GM12878 (cell line): ENCODE data around the gene LILRB5. TPM values are rescaled to one million over a fixed set of nuclear protein-coding genes. Genes with fewer than 3 reads are reported as not detected.
"Not testable (repeated sequence)": the region's sequence is repeated elsewhere in the genome, so short reads cannot be mapped to it uniquely, and the experiment has no call there.

ENCODE experiments used
- ATAC-seq: fragments of 200-7000 bp; cut with Tn5 transposase; 3 replicates; pipeline ENCODE4 v1.9.1; 2020; ENCODE audit warnings: mild to moderate bottlenecking, moderate library complexity
- BruUV-seq: library from RNA; stranded (reverse); fragments of 400-500 nt; replicated peaks from 2 replicates; lab custom pipeline; 2021; lab: Mats Ljungman, UMichigan
- CTCF ChIA-PET: fragments of 300-600 bp; sonication (Branson Sonifier 250); formaldehyde crosslinking; extraction: SDS; loops from one replicate; lab custom pipeline; 2021; ENCODE audit warnings: inconsistent platforms; lab: Yijun Ruan, JAX
- POLR2A ChIA-PET: fragments of 350-600 bp; formaldehyde crosslinking; extraction: SDS; loops from one replicate; lab custom pipeline; 2021; ENCODE audit warnings: inconsistent platforms; lab: Charles Lee
- RAD21 ChIA-PET: fragments of 300-600 bp; sonication (Branson Sonifier 250); formaldehyde crosslinking; loops from one replicate; lab custom pipeline; 2023; ENCODE audit warnings: antibody characterized with exemption; ENCODE audit not compliant: unreplicated experiment; lab: Charles Lee
- SMC1A ChIA-PET: fragments of 300-600 bp; sonication (Branson Sonifier 250); formaldehyde crosslinking; loops from one replicate; lab custom pipeline; 2023; ENCODE audit not compliant: unreplicated experiment, uncharacterized antibody; lab: Charles Lee
- DNase-seq: peaks from one replicate; pipeline ENCODE4 v3.0.0-alpha.2; 2011; ENCODE audit warnings: low read depth, low spot score
- FAIRE-seq: peaks from 3 replicates; lab custom pipeline; 2011; peaks lifted over from hg19 to GRCh38; lab: Jason Lieb, UNC
- H2AFZ ChIP-seq: 2 replicates; pipeline ENCODE4 v1.6.0; 2011; ENCODE audit warnings: low read depth, low read length, control low read depth; ENCODE audit not compliant: control insufficient read depth
- H3K27ac ChIP-seq: 2 replicates; pipeline ENCODE4 v1.5.1; 2011; ENCODE audit warnings: control low read depth; ENCODE audit not compliant: control insufficient read depth, insufficient read depth
- H3K27me3 ChIP-seq, 2 experiments: replicated peaks in 1 of 2; 2 replicates each; pipeline versions ENCODE4 v1.6.0 to v1.6.1; 2011; ENCODE audit warnings: low read length in 1 of 2; ENCODE audit not compliant: control insufficient read depth in 2 of 2, insufficient read depth in 2 of 2
- H3K36me3 ChIP-seq, 2 experiments: 2 replicates each; pipeline ENCODE4 v1.5.1; 2011; ENCODE audit warnings: low read length in 1 of 2; ENCODE audit not compliant: control insufficient read depth in 2 of 2, insufficient read depth in 2 of 2
- H3K4me1 ChIP-seq: 2 replicates; pipeline ENCODE4 v1.6.1; 2011; ENCODE audit warnings: mild to moderate bottlenecking, low read length, moderate library complexity, mixed read lengths; ENCODE audit not compliant: control insufficient read depth, insufficient read depth
- H3K4me2 ChIP-seq: 2 replicates; pipeline ENCODE4 v1.6.0; 2011; ENCODE audit warnings: control low read depth; ENCODE audit not compliant: control insufficient read depth, insufficient read depth
- H3K4me3 ChIP-seq: fragments of 200-600 bp; sonication (generic); 2 replicates; pipeline ENCODE4 v1.5.1; 2016
- H3K79me2 ChIP-seq: 2 replicates; pipeline ENCODE4 v1.6.0; 2011; ENCODE audit warnings: low read length; ENCODE audit not compliant: control insufficient read depth, insufficient read depth
- H3K9ac ChIP-seq: 2 replicates; pipeline ENCODE4 v1.8.0; 2011; ENCODE audit warnings: low read length, control low read depth, mixed read lengths; ENCODE audit not compliant: control insufficient read depth, insufficient read depth
- H3K9me3 ChIP-seq: replicated peaks from 3 replicates; pipeline ENCODE4 v1.5.1; 2011; ENCODE audit warnings: mild to moderate bottlenecking, low read length; ENCODE audit not compliant: control insufficient read depth, insufficient read depth
- H4K20me1 ChIP-seq: 2 replicates; pipeline ENCODE4 v1.6.0; 2011; ENCODE audit not compliant: control insufficient read depth, insufficient read depth
- WGBS: methylation state at CpG from one replicate; pipeline ENCODE4 v1.1.6; 2016; ENCODE audit warnings: low lambda C conversion rate; ENCODE audit not compliant: insufficient replicate concordance, insufficient coverage; ENCODE audit errors: missing lambda C conversion rate; 5-methylcytosine and 5-hydroxymethylcytosine counted together
- in situ Hi-C: fragments of 300-500 bp; cut with MboI; formaldehyde crosslinking; loops from 9 replicates; pipeline ENCODE4 v1.14.3; 2018; ENCODE audit warnings: mixed read lengths
- intact Hi-C: fragments of 100-400 bp; cut with micrococcal nuclease; formaldehyde crosslinking; loops from one replicate; pipeline ENCODE4 v1.14.2; 2022; ENCODE audit not compliant: unreplicated experiment
- polyA plus RNA-seq, 11 experiments: library from polyadenylated mRNA; depleted of rRNA in 4 of 11; unstranded in 6 of 11; stranded (reverse) in 5 of 11; fragments of >200 nt; fragmentation: Nextera tagmentation in 4 of 11; fragmentation: Illumina TruSeq in 1 of 11; extraction: Ambion mirVana in 4 of 11; extraction: Trizol in 1 of 11; gene quantifications; 1 replicate in 1 of 11; 2 replicates in 10 of 11; pipeline versions ENCODE4 v1.2.1 to v1.2.3, GENCODE V29; 2011 to 2016; ENCODE audit warnings: inconsistent platforms in 2 of 11, missing spikeins in 2 of 11, low read depth in 1 of 11
- total RNA-seq, 4 experiments: library from RNA; depleted of rRNA in 3 of 4; stranded (reverse); fragments of >200 nt in 3 of 4; fragmentation: Illumina TruSeq in 1 of 4; extraction: Trizol in 1 of 4; gene quantifications; 2 replicates each; pipeline versions ENCODE4 v1.2.1 to v1.2.3, GENCODE V29; 2013 to 2021

Gene LILRB5
- total and polyA plus RNA-seq, 10 of the 15 experiments (the other 5 are each of a cell fraction or from before 2014, with no cell fraction given): 0.01 to 0.13 TPM; not detected in 8

DNA sequence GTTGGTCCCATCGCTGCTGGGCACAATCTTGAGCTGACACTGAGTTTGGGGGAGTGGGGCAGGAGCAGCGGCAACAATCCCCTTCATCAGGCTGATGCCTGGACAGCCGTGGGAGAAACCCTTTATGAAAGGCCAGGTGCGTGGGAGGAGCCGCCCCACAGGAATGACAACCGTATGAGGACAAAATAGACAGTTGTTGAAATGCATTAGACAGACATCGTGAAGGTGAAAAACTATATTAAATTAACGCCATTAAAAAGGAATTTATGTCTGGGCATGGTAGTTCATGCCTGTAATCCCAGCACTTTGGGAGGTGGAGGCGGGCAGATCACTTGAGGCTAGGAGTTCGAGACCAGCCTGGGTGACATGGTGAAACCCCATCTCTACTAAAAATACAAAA, 32.5 kb downstream of the LILRB5 start:
- FAIRE-seq, H3K4me2 ChIP-seq, H3K4me3 ChIP-seq, DNase-seq, in situ Hi-C loops, intact Hi-C loops, H3K9me3 ChIP-seq, H3K36me3 ChIP-seq, H2AFZ ChIP-seq, RAD21 ChIA-PET, POLR2A ChIA-PET, H3K4me1 ChIP-seq, BruUV-seq, ATAC-seq, H3K27ac ChIP-seq, H3K9ac ChIP-seq, H3K27me3 ChIP-seq, H4K20me1 ChIP-seq, H3K79me2 ChIP-seq: not testable (repeated sequence)
- WGBS: 64% methylated on average over 10 of the region's 10 CpGs
- SMC1A ChIA-PET: interaction anchor here (1.1 to 1.2 kb wide), 2 partner anchors 10 to 23 kb away, joined by 4 read pairs; no protein-coding TSS in a partner anchor
- CTCF ChIA-PET: interaction anchor here (0.9 to 1.4 kb wide), 4 partner anchors 11 to 55 kb away, joined by 3 to 5 read pairs (median 4); partner anchors contain the start of gene MBOAT7

GRCh38 chr19:54223937-54224281, 33.2 kb downstream of the LILRB5 start:
- POLR2A ChIA-PET, H3K27me3 ChIP-seq, FAIRE-seq, H3K4me1 ChIP-seq, intact Hi-C loops, H2AFZ ChIP-seq, H3K27ac ChIP-seq, DNase-seq, H3K36me3 ChIP-seq, RAD21 ChIA-PET, H3K9me3 ChIP-seq, H3K4me2 ChIP-seq, H3K9ac ChIP-seq, ATAC-seq, in situ Hi-C loops, BruUV-seq, H4K20me1 ChIP-seq, H3K4me3 ChIP-seq, H3K79me2 ChIP-seq: not testable (repeated sequence)
- CTCF ChIA-PET: interaction anchor here (0.9 kb wide), 1 partner anchor 8 kb away, joined by 3 read pairs; no protein-coding TSS in a partner anchor
- WGBS: 28% methylated on average over 5 of the region's 5 CpGs
- SMC1A ChIA-PET: interaction anchor here (0.6 kb wide), 1 partner anchor 24 kb away, joined by 3 read pairs; no protein-coding TSS in a partner anchor

DNA sequence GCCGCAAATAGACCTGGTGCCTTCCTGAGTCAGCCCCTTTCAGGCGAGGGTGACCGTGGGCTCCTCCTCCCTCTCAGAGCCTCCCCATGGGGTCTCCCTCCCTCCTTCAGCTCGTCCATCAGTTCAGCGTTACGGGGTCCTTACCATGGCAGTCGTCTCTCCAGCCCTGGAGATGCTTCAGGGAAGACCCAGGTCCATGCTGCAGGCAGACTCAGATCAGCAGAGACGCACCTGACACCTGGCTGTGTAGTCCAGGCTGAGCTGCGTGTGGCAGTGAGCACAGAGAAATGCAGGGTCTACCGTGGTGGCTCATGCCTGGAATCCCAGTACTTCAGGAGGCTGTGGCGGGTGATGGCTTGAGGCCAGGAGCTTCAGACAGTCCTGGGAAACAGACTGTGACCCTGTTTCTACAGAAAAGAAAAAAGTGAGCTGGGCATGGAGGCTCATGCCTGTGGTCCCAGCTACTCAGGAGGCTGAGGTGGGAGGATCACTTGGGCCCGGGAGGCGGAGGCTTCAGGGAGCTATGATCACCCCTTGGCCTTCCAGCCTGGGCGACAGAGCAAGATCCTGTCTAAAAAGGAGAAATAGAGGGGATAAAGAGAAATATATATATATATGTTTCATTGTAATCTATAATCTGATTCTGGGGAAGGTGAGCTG, 33.7 kb downstream of the LILRB5 start:
- H3K36me3 ChIP-seq, H3K27me3 ChIP-seq, DNase-seq, H3K9me3 ChIP-seq, H3K4me1 ChIP-seq, H3K27ac ChIP-seq, H3K4me2 ChIP-seq, H4K20me1 ChIP-seq, in situ Hi-C loops, intact Hi-C loops, H3K4me3 ChIP-seq, H3K79me2 ChIP-seq, H2AFZ ChIP-seq, RAD21 ChIA-PET, BruUV-seq, POLR2A ChIA-PET, H3K9ac ChIP-seq: not testable (repeated sequence)
- CTCF ChIA-PET: interaction anchor here (0.9 to 1.0 kb wide), 2 partner anchors 9 to 43 kb away, joined by 3 to 6 read pairs; no protein-coding TSS in a partner anchor
- FAIRE-seq (peak; percentile 7), ATAC-seq (peak; percentile 28; the same call in 2 of the 3 replicates)
- WGBS: 24% methylated on average over 14 of the region's 14 CpGs
- SMC1A ChIA-PET: interaction anchor here (0.6 kb wide), 1 partner anchor 23 kb away, joined by 3 read pairs; no protein-coding TSS in a partner anchor
